MG63 (cell line): Measurements from ENCODE around the gene TUBGCP6. TPM values are rescaled to one million over a fixed set of nuclear protein-coding genes. Genes with fewer than 3 reads are reported as not detected.
A peak's percentile ranks its signal among the peaks of the same experiment; 100 is the strongest.

ENCODE experiments used
- DNase-seq: peaks from one replicate; pipeline ENCODE4 v3.0.0-alpha.2; 2020
- H3K27me3 ChIP-seq: fragments of 250-450 bp; sonication (Bioruptor Pico); 2 replicates; pipeline ENCODE4 v1.5.1; 2020; ENCODE audit warnings: mild to moderate bottlenecking, moderate library complexity
- H3K36me3 ChIP-seq: fragments of 250-450 bp; sonication (Bioruptor Pico); 2 replicates; pipeline ENCODE4 v1.5.1; 2020; ENCODE audit warnings: mild to moderate bottlenecking, moderate library complexity
- H3K4me3 ChIP-seq: fragments of 250-450 bp; sonication (Bioruptor Pico); 2 replicates; pipeline ENCODE4 v1.5.1; 2020; ENCODE audit warnings: mild to moderate bottlenecking, moderate library complexity
- H3K9me3 ChIP-seq: fragments of 250-450 bp; sonication (Bioruptor Pico); 2 replicates; pipeline ENCODE4 v1.5.1; 2020; ENCODE audit warnings: mild to moderate bottlenecking, moderate library complexity
- total RNA-seq: library from RNA; depleted of rRNA; stranded (reverse); fragments of >200 nt; shearing (Covaris generic); gene quantifications from 2 replicates; pipeline ENCODE4 v1.2.3, GENCODE V29; 2014; ENCODE audit warnings: low replicate concordance

The TUBGCP6 gene
- total RNA-seq, 1 experiment from 2014 or later = 11.8 TPM

GRCh38 chr22:50189849-50190181 lies 55.0 kb downstream of the TUBGCP6 start:
- no peak for DNase-seq
- Histone ChIP-seq H3K36me3 (peaks cover 44% of the 10 kb centered on the region), H3K27me3 (no peaks in the 10 kb centered on the region), H3K9me3 (no peaks in the 10 kb centered on the region), H3K4me3 (no peak overlapping the region)

GRCh38 chr22:50189184-50189848 lies 55.5 kb downstream of the TUBGCP6 start:
- H3K36me3 ChIP-seq = peaks cover 39% of the 10 kb centered on the region
- no peaks in the 10 kb centered on the region for H3K27me3 ChIP-seq
- DNase-seq = no peak
- H3K4me3 ChIP-seq = no peak overlapping the region
- H3K9me3 ChIP-seq = no peaks in the 10 kb centered on the region

GRCh38 chr22:50188356-50188755 lies 56.5 kb downstream of the TUBGCP6 start:
- H3K36me3 ChIP-seq = peaks cover 33% of the 10 kb centered on the region
- H3K9me3 ChIP-seq = no peaks in the 10 kb centered on the region
- H3K4me3 ChIP-seq = no peak overlapping the region
- no peak for DNase-seq
- no peaks in the 10 kb centered on the region for H3K27me3 ChIP-seq

- no peaks in the 10 kb centered on the region for H3K27me3 ChIP-seq
- peaks cover 27% of the 10 kb centered on the region for H3K36me3 ChIP-seq
- no peak for DNase-seq
- no peaks in the 10 kb centered on the region for H3K9me3 ChIP-seq
- peak overlapping the region; percentile 70 for H3K4me3 ChIP-seq
Measured at GRCh38 chr22:50186761-50187523, 57.9 kb downstream of the TUBGCP6 start.

- Histone ChIP-seq H3K27me3 (no peaks in the 10 kb centered on the region), H3K36me3 (peaks cover 20% of the 10 kb centered on the region), H3K9me3 (no peaks in the 10 kb centered on the region), H3K4me3 (peak overlapping the region; percentile 70)
- no peak for DNase-seq
Measured at GRCh38 chr22:50186181-50186714, 58.6 kb downstream of the TUBGCP6 start.

- H3K9me3 ChIP-seq = no peaks in the 10 kb centered on the region
- no peaks in the 10 kb centered on the region for H3K27me3 ChIP-seq
- peak within 1 kb of the TSS; percentile 70 for H3K4me3 ChIP-seq
- H3K36me3 ChIP-seq = peaks cover 20% of the 10 kb centered on the region
- DNase-seq = peak; percentile 87
Measured at GRCh38 chr22:50185375-50186087, 59.3 kb downstream of the TUBGCP6 start, which contains the start of gene TRABD. Gene TRABD, plus strand, starts transcription at chr22:50185913. Its CDS starts 7,148 bp downstream, at chr22:50193061.

- Histone ChIP-seq H3K27me3 (no peaks in the 10 kb centered on the region), H3K36me3 (peaks cover 20% of the 10 kb centered on the region), H3K4me3 (peak overlapping the region; percentile 47), H3K9me3 (no peaks in the 10 kb centered on the region)
- no peak for DNase-seq
Measured at GRCh38 chr22:50184902-50185374, 59.9 kb downstream of the TUBGCP6 start.

- H3K36me3 ChIP-seq = peaks cover 19% of the 10 kb centered on the region
- H3K4me3 ChIP-seq = peak overlapping the region; percentile 47
- H3K9me3 ChIP-seq = no peaks in the 10 kb centered on the region
- DNase-seq = peak; percentile 62
- H3K27me3 ChIP-seq = no peaks in the 10 kb centered on the region
Measured at GRCh38 chr22:50184004-50184901, 60.6 kb downstream of the TUBGCP6 start.

- Histone ChIP-seq H3K27me3 (no peaks in the 10 kb centered on the region), H3K36me3 (peaks cover 11% of the 10 kb centered on the region), H3K4me3 (no peak overlapping the region), H3K9me3 (no peaks in the 10 kb centered on the region)
- DNase-seq = no peak
Measured at GRCh38 chr22:50183141-50183971, 61.5 kb downstream of the TUBGCP6 start.

- Histone ChIP-seq H3K9me3 (no peaks in the 10 kb centered on the region), H3K4me3 (no peak overlapping the region), H3K27me3 (no peaks in the 10 kb centered on the region), H3K36me3 (peaks cover 1% of the 10 kb centered on the region)
- DNase-seq = no peak
Measured at GRCh38 chr22:50182176-50183081, 62.4 kb downstream of the TUBGCP6 start.

GRCh38 chr22:50180727-50181521 lies 63.9 kb downstream of the TUBGCP6 start:
- no peak for DNase-seq
- Histone ChIP-seq H3K9me3 (no peaks in the 10 kb centered on the region), H3K27me3 (no peaks in the 10 kb centered on the region), H3K36me3 (no peaks in the 10 kb centered on the region), H3K4me3 (no peak overlapping the region)

GRCh38 chr22:50179937-50180726 lies 64.7 kb downstream of the TUBGCP6 start:
- no peak for DNase-seq
- Histone ChIP-seq H3K4me3 (no peak overlapping the region), H3K36me3 (no peaks in the 10 kb centered on the region)

More at GRCh38 chr22:50179937-50180726, 64.7 kb downstream of the TUBGCP6 start:
- Histone ChIP-seq H3K9me3 (no peaks in the 10 kb centered on the region), H3K27me3 (no peaks in the 10 kb centered on the region)
